ENCODE data around the gene NSMCE1.
"Not testable (repeated sequence)": the region's sequence is repeated elsewhere in the genome, so short reads cannot be mapped to it uniquely, and the experiment has no call there.

NSMCE1 gene

DNA sequence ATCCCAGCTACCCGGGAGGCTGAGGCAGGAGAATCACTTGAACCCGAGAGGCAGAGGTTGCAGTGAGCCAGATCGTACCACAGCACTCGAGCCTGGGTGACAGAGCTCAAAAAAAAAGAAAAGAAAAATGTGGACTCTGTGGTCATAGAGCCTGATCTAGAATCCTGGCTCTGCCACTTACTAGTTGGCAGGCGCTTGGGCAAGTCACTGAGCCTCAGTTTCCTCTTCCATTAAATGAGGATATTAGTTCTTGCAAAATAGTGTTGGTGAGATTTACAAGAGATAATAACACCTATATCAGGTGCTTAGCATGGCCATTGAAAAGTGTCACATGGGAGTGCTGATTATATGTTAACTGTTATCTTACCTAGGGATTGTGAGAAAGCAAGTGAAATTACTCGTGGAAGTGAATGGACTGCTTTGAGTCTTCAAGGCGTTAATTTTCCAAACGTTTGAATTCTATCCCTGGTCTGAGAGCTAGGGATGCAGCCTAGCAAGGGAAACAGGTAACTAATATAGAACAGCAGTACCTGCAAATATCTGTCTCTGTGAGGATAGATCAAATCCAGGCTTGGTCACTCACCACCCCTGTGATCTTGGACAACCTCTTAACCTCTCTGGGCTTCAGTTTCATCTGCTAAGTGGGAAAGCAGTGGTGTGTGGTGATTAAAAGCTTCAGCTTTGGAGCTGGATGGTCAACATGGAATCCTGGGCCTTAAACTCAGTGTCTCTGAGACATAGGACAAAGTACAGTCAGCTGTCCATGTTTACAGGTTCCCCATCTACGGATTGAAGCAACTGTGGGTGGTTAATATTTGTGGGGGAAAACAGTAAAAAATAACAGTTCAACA is 953 bp upstream of the NSMCE1 start:
- DNase-seq (ENCODE audit: low spot score): no peak

DNA sequence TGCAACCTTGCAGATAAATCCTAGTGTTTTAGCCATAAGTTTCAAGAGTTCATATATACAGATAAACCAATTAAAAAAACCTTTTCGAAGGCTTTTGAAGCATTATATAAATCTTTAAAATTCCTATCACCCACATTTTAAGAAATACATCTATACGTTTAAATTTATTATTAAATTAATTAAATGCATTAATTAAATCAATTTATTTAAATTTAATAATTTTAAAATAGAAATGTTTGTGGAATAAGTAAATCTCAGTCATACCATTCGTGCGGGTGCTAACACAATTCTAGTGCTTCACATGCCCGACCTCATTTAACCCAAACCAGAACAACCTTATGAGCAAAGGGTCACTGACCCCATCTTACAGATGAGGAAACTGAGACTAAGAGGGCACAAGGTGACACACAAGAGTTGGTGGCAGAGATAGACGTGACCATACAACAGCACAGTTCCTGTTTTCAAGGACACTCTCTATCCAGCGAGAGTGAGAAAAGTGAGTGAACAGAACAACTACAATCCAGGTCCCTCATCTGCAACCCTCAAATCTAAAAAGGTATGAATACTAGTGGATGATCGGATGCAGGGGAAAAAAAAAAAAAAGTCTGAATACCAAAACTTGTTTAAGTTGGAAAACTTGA is 1.4 kb downstream of the NSMCE1 start:
- no peak for DNase-seq (ENCODE audit: low spot score)

DNA sequence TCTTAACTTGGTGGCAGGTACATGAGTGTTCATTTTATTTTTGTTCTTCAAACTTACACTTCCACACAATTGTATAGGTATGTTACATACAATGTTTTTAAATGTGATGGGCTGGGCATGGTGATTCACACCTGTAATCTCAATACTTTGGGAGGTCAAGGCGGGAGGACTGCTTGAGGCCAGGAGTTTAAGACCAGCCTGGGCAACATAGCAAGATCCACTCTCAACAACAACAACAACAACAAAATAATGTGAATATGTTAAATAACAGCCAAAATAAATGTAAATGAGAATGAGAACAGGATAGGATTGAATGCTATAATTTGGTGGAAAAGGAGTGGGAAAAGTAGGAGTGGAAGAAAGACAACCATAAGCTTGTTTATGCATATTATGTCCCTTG is 2.6 kb downstream of the NSMCE1 start:
- no peak for DNase-seq (ENCODE audit: low spot score)

DNA sequence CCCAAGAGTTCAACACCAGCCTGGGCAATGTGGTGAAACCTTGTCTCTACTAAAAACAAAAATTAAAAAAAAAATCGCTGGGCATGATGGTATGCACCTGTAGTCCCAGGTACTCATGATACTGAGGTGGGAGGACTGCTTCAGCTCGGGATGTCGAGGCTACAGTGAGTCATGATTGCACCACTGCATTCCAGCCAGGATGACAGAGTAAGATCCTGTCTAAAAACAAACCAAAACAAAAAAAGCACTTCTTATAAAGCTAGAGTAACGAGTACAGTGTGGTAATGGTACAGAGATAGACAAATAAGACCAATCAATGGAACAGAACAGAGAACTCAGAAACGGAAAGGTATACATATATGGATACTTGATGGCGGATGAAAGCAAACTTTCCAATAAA is 4.4 kb downstream of the NSMCE1 start:
- DNase-seq (ENCODE audit: low spot score): no peak

DNA sequence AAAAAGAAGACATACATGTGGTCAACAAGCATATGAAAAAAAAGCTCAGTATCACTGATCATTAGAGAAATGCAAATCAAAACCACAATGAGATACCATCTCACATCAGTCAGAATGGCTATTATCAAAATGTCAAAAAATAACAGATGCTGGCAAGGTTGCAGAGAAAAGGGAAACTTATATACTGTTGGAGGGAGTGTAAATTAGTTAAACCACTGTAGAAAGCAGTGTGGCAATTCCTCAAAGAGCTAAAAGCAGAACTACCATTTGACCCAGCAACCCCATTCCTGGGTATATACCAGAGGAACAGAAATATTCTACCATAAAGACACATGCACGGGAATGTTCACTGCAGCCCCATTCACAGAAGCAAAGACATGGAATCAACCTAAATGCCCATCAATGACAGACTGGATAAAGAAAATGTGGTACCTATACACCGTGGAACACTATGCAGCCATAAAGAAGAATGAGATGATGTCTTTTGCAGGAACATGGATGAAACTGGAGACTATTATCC is 5.6 kb downstream of the NSMCE1 start:
- DNase-seq (ENCODE audit: low spot score): not testable (repeated sequence)

DNA sequence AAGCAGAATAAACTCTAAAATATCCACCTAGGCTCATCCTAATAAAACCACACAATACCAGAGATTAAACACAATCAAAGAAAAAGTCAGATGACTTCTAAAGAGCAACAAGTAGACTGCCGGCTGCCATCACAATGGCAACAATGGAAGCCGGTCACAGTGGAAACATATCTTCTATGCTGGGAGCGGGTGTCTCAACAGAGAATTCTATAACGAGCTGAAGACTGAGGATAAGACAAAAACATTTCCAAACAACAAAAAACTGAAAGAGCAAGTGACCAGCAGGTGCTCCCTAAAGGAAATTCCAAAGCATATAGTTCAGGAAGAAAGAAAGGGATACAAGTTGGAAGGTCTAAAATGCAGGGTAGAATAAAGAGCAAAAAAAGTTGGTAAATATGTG is 8.9 kb downstream of the NSMCE1 start:
- no peak for DNase-seq (ENCODE audit: low spot score)

DNA sequence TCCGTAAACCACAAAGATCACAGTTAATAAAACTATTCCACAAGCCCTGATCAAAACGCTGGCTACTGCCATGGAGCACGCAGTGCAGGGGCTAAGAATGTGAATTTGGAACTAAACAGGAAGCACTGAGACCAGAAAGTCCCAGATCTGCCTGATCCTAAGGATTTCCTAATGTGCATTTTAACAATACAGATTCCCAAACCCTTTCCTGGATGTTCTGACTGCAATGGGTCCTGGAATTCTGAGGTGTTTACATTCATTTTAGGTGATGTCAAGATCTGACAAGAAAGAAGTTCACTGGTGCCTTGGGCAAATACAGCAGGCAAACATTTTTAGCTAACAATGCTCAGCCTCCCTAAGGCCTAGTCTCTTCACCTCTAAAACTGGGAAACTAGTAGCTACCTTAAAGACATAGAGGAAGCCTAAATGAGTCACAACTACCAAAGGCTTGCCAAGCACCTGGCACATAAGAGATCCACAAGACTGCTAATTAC is 10.3 kb downstream of the NSMCE1 start:
- no peak for DNase-seq (ENCODE audit: low spot score)

DNA sequence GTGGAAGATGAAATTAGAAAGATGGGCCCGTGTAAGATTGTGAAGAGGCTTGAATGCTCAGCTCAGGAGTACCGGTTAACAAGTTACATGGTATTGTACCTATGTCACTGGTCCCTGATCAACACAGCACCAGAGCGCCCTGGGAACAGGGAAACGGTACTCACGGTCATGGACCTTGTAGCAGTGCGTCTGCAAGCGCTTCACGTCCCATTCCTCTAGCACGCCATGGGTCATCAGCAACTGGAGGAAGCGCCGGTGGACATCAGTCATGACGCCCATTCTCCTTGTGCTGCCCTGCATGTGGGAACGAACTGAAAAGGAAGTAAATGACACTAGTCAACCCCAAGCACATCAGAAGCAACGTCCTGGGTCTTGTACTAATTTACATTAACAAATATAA is 11.3 kb downstream of the NSMCE1 start:
- no peak for DNase-seq (ENCODE audit: low spot score)

DNA sequence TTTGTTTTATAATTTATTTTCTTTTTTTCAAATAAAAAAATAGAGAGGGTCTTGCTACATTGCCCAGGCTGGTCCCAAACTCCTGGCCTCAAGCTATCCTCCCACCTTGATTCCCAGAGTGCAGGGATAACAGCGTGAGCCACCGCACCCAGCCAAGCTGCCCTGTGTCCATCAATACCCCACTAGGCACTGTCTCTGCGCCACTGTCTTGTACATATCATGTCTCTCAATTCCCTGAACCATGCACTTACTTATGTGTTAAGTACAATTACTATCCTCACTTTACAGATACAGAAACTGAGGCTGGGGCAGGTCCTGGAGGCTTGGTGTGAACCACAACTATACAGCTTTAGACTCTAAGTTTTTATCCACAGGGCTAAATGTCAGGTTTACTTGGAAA is 11.7 kb downstream of the NSMCE1 start:
- DNase-seq (ENCODE audit: low spot score): no peak

DNA sequence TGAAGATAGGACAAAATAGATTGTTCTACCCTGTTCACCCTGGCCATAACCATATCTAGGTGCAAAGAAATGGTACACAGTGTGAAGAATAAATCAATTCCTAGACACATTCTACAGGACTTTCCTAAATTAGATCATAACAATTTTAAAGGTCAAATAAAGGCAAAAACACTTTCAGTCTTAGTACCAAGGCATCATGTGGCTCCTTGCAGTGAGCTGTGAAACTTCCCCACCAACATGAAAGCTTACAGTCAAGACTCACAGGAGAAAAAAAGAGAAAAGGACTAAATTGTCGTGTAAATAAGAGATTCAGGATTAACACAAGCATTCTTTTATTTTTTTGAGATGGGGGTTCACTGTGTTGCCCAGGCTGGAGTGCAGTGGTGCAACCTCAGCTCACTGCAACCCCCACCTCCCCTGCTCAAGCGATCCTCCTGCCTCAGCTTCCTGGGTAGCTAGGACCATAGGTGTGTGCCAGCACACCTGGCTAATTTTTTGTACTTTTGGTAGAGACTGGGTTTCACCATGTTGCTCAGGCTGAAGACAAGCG is 14.2 kb downstream of the NSMCE1 start:
- DNase-seq (ENCODE audit: low spot score): no peak

DNA sequence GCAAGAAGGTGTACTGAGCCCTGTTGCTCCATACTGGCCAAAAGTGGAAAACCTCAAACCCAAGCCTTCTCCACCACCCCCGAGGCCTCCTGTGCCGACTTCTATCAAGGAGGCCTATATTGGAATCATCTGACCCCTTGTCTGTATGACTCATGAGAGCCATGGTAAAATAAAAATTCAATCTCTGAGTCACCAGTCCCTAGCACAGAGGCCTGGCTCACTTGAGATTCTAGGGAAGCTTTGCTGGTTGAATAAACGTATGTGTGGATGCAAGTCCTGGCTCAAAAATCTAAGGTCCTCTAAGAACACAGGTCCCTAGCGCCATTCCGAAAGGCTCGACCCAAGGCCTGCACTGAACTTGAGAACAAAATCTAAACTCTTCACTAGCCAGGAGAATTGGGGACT is 15.0 kb downstream of the NSMCE1 start:
- no peak for DNase-seq (ENCODE audit: low spot score)

DNA sequence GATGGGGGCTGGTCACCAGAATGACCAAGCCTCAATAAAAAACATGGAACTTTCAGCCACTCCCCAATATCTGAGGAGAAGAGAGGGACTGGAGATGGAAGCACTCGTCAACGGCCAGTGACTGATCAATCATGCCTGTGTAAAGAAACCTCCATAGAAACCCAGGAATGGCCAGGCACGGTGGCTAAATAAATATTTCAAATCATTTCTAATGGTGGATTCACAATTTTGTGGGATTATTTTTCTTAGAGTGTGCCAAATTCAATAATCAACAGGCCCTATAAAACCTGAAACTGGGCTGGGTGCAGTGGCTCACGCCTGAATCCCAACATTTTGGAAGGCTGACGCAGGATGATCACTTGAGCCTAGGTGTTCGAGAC is 16.4 kb downstream of the NSMCE1 start:
- DNase-seq (ENCODE audit: low spot score): no peak

DNA sequence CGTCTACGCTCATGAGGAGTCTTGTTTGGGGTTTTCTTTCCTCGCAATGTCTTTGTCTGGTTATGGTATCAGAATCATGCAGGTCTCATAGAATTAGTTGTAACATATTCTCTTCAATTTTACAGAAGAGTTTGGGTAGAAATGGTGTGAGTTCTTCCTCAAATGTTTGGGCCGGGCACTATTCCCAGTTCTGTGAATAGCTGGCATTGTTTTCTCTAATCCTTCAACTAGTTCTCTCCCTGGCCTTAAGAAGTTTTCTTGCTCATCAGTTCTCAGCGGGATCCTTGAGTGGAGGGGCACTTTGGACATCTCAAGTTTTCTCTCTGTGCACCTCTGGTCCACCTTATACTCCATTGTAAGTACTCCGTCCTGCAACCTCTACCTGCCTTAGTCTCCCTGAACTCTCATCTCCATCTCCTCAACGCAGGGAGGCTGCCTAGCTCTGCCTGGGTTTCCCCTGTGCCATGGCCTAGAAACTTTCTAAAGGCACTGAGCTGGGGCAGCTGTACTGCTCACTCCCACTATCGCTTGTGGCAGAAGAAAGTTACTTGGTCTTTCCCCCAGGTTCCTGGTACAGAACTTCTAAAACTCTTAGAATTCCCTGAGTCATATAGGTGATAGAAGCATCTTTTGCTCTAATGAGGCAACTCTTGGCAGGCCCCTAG is 16.9 kb downstream of the NSMCE1 start:
- DNase-seq (ENCODE audit: low spot score): no peak

DNA sequence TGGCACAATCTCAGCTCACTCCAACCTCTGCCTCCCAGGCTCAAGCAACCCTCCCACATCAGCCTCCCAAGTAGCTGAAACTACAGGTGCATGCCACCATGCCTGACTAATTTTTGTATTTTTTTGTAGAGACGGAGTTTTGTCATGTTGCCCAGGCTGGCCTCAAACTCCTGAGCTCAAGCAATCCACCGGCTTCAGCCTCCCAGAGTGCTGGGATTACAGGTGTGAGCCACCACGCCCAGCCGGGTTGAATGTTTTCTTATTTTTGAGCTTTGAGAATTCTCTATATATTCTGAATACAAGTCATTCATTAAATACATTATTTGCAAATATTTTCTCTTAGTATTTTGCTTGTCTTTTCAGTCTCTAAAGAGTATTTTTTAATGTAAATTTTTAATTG is 19.7 kb downstream of the NSMCE1 start:
- not testable (repeated sequence) for DNase-seq (ENCODE audit: low spot score)

DNA sequence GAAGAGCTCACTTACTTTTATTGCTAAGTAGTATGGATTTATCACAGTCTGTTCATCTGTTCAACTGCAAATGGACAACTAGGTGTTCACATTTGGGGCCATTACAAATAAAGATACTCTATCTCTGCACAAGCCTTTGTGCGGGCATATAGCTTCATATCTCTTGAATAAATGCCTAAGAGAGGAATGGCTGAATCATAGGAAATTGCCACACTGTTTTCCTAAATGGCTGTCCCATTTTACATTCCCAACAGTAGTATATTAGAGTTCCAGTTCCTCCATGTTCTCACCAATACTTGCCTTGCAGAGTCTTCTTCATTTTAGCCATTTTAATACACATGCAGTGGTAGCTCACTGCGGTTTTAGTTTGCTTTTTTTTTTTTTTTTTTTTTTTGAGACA is 20.5 kb downstream of the NSMCE1 start:
- no peak for DNase-seq (ENCODE audit: low spot score)

DNA sequence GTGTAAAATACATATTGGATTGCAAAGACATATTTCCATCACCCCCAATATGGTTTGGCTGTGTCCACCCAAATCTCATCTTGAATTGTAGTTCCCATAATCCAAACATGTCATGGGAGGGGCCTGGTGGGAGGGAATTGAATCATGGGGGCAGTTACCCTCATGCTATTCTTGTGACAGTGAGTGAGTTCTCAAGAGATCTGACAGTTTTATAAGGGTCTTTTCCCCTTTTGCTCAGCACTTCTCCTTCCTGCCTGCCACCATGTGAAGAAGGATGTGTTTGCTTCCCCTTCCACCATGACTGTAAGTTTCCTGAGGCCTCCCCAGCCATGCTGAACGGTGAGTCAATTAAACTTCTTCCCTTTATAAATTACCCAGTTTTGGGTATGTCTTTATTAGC is 21.5 kb downstream of the NSMCE1 start:
- not testable (repeated sequence) for DNase-seq (ENCODE audit: low spot score)

DNA sequence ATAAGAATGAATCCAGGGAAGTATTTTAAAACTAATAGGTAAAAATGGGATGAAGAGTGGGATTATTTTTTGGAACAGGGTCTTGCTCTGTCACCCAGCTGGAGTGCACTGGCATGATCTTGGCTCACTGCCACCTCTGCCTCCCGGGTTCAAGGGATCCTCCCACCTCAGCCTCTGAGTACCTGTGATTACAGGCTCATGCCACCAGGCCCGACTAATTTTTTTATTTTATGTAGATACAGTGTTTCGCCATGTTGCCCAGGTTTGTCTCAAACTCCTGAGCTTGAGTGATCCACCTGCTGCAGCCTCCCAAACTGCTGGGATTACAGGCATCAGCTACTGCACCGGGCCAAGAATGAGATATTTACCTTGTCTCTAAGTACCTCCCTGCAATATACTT is 22.1 kb downstream of the NSMCE1 start:
- no peak for DNase-seq (ENCODE audit: low spot score)

DNA sequence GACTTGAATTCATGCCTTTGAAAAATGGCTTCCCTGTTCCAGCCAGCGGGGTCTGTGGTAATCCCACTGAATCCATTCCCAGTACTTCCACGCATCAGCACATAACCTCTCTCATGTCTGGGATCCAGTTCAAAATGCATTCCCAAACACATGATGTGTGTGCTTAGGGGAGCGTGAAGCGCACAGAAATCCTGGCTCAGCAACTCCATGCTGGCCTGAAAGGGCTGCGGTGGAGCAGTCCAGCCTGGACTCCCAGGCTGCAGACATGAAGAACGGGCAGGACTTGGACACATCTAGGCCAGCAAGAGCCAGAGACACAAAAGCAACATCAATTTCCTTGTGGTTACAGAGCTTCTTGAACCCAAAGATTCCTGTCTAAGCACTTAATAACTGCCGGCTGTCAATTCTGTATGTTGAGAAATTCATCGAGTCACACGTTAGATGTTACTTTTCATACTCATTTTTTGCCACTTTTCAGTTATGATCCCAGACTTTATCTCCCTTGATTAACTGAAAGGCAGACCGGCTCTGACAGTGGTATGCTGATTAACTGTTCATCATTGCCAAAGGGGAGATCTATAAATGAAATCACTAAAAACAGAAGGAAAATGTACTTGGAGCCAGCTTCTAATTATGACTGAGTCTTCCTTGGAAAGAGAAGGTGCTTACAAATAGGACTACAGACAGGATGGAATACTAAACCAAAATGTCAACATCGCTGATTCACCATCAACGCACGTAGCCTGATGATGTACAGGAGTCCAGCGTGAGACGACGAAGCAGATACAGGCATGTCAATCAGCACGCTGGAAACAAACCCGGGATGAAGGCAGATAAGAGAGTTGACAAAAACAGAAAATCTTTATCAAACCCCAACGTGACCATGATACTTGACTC is 23.0 kb downstream of the NSMCE1 start:
- DNase-seq (ENCODE audit: low spot score): peak; percentile 48

DNA sequence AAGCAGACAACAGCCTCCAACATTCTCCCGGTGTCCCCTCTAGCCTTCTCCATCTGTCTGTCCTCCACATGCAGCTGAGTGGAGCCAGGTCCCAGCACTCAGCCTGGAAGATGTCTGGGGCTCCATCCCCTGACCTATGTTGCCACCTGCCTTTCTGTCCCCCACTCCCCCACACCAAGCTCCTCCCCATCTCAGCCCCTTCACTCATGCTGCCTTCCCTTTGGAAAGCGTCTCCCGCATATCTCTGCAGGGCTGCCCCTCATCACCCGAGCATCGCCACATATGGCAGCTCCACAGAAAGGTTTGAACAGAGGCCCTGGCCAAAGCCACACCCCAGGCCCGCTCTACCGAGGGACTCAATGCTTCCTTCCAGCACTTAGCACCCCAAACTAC is 24.2 kb downstream of the NSMCE1 start:
- DNase-seq (ENCODE audit: low spot score): no peak

DNA sequence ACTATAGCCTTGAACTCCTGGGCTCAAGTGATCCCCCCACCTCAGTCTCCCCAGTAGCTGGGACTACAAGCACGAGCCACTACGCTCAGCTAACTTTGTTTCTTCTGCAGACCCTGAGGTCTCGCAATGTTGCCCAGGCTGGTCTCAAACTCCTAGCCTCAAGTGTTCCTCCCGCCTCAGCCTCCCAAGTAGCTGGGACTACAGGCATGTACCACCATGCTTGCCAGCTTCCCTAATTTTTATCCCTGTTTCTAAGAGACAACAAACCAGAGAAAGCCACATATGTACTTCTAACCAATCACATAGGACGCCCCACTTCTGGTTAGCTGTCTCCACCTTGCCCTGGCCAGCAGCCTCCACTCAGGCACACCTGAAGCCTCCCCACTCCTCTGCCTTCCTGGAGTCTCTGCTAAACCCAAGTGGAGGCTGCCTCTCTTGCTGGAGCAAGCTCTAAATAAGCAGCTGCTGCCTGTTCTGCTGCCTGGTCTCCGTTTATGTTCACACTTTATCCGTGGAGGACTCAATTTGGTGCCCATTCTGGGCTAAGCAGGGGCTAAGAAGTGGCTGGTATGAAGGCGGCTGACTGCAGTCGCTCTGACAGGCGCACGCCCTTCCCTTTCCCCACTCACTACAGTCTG is 24.7 kb downstream of the NSMCE1 start:
- DNase-seq (ENCODE audit: low spot score): no peak
